Vagina (tissue), 2 donors: ENCODE measurements around the gene HERC4.

Experiments used
- POLR2A ChIP-seq, 2 donors: fragments of 450-650 bp; IDR thresholded peaks; one replicate each; pipeline ENCODE4 v1.6.1; 2017; ENCODE audit warnings: antibody characterized with exemption in 2 of 2, mild to moderate bottlenecking in 2 of 2, moderate library complexity in 2 of 2
- POLR2AphosphoS5 ChIP-seq, 2 donors: sonication (generic); formaldehyde crosslinking; IDR thresholded peaks; one replicate each; pipeline ENCODE4 v1.9.0; 2017; ENCODE audit warnings: antibody characterized with exemption in 2 of 2, mild to moderate bottlenecking in 2 of 2, low read depth in 1 of 2; ENCODE audit not compliant: insufficient read depth in 1 of 2
- TF ChIP-seq, protein P1 (sequence below), 3 experiments: fragments of 450-650 bp in 2 of 3; fragments of 200-600 bp in 1 of 3; sonication (generic) in 1 of 3; IDR thresholded peaks; one replicate each; pipeline ENCODE4 v1.5.1; 2017 to 2019; ENCODE audit warnings: antibody characterized with exemption in 3 of 3, mild to moderate bottlenecking in 2 of 3, moderate library complexity in 2 of 3

DNA sequence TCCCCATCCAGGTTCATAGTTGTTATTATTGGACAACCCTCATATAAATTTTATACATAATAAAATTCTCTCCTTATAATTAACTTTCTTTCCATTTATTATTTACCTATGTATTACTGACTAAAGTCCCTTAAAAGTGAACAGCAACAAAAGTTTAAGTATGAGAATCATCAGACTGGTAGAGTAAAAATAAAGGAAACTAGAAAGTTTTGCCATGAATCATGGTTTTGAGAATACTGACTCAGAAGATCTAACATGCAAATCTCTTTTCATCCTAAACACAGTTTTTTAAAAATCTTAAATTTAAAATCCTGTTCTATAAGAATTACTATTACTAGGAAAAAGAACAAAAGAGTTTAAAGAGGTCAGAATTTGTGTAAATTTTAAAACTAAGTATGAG lies 32.1 kb downstream of the HERC4 start:
- TF ChIP-seq, protein P1, sequence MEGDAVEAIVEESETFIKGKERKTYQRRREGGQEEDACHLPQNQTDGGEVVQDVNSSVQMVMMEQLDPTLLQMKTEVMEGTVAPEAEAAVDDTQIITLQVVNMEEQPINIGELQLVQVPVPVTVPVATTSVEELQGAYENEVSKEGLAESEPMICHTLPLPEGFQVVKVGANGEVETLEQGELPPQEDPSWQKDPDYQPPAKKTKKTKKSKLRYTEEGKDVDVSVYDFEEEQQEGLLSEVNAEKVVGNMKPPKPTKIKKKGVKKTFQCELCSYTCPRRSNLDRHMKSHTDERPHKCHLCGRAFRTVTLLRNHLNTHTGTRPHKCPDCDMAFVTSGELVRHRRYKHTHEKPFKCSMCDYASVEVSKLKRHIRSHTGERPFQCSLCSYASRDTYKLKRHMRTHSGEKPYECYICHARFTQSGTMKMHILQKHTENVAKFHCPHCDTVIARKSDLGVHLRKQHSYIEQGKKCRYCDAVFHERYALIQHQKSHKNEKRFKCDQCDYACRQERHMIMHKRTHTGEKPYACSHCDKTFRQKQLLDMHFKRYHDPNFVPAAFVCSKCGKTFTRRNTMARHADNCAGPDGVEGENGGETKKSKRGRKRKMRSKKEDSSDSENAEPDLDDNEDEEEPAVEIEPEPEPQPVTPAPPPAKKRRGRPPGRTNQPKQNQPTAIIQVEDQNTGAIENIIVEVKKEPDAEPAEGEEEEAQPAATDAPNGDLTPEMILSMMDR (IDR thresholded peaks at IDR 0.05), result no peak
- TF ChIP-seq POLR2A (IDR thresholded peaks at IDR 0.05) (no peak), POLR2AphosphoS5 (IDR thresholded peaks at IDR 0.05; ENCODE audit: insufficient read depth in 1 of 2, low read depth in 1 of 2) (no peak)
